Activated T-cell treated with anti-CD3 and anti-CD28 coated beads for 1 hour (primary cell): ENCODE results near the gene SLFN12L.
A peak's percentile ranks its signal among the peaks of the same experiment; 100 is the strongest.
"Not testable (repeated sequence)": the region's sequence is repeated elsewhere in the genome, so short reads cannot be mapped to it uniquely, and the experiment has no call there.

Experiments
- DNase-seq: peaks from one replicate; pipeline ENCODE4 v3.0.0-alpha.2; 2020; ENCODE audit warnings: low read depth

The SLFN12L gene

DNA sequence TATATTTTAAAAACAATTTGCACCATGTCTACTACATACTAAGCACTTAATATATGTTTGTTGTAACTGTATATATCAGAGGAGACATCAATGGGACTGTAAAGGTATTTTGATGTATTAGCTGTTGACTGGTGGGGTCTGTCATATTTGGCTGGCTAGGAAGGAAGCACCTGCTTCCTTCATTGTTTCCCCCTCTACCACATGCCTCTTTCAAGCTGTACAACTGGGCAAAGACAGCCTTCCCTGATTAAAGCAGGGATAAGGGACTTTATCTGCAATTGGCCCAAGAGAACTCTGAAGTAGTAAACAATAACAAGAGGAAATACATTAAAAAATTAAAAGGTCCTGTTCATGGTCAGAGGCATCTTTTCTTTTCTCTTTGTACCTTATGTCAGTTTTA lies 5.5 kb upstream of the SLFN12L start:
- DNase-seq = no peak

- no peak for DNase-seq
Observed at GRCh38 chr17:35541434-35541833, 4.0 kb upstream of the SLFN12L start.

- peak; percentile 27 for DNase-seq
Observed at GRCh38 chr17:35540589-35541404, 3.3 kb upstream of the SLFN12L start.

GRCh38 chr17:35539659-35540026 lies 2.2 kb upstream of the SLFN12L start:
- no peak for DNase-seq

GRCh38 chr17:35536664-35537171 lies 760 bp downstream of the SLFN12L start:
- no peak for DNase-seq

DNA sequence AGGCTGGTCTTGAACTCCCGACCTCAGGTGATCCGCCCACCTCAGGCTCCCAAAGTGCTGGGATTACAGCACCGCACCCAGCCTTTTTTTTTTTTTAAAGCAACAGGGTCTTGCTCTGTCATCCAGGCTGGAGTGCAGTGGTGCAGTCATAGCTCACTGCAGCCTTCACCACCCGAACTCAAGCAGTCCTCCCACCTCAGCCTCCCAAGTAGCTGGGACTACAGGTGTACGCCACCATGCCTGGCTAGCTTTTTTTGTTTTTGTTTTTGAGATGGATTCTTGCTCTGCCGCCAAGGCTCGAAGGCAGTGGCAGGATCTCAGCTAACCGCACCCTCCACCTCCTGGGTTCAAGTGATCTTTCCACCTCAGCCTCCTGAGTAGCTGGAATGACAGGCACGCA lies 2.1 kb downstream of the SLFN12L start:
- not testable (repeated sequence) for DNase-seq

DNA sequence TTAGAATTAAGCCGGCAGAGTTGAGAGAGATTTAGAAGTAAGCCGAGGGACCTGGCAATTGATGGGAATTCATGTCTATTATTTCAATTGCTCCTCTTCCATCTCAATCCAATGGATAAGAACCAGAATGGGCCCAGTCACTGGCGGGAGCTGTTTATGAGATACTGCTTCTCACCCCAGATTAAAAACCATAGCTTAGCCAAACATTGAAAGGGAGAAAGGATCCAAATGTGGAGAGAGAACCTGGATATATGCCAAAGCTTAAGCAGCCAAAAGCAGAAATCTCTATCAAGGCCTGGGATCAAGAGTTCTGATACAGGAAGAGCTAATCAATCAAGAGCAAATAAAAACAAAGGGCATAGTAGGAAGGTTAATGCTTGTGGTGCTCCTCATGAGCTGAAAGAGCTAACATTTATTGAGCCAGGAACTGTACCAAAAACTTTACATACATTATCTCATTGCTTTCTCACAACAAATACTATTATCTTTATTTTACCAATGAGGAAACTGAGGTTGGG lies 2.8 kb downstream of the SLFN12L start:
- no peak for DNase-seq

DNA sequence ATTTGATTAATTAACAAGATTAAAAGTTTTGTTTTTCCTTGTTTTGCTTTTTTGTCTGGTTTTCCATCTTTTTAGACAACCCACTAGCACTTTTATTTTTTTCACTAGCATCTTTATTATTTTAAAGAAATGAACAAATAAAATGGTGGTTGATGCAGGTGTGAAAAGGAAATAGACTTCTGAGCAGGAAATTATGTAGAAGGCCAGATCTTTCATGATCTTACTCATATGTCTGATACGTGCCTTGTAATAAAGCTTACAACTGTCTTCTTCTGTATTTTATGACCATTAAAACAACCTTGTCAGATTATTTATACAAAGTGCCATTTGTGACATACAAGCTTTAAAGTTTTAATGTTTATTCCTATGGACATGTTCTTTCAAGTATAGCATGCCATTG lies 6.3 kb downstream of the SLFN12L start:
- no peak for DNase-seq

DNA sequence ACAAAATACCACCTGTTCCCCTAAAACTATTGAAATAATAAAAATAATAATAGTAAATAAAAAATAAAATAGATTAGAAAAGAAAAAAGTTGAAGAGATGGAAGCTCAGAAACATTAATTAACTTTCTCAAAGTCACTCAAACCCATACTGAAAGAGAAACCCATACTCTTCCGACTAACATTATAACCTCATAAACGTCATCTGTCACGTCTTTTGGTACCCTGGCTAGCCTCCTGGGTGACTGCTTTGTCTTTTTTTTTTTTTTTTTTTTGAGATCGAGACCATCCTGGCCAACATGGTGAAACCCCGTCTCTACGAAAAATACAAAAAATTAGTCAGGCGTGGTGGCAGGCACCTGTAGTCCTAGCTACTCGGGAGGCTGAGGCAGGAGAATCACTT lies 7.6 kb downstream of the SLFN12L start:
- DNase-seq = no peak

GRCh38 chr17:35529326-35529725 lies 8.2 kb downstream of the SLFN12L start:
- DNase-seq = not testable (repeated sequence)

DNA sequence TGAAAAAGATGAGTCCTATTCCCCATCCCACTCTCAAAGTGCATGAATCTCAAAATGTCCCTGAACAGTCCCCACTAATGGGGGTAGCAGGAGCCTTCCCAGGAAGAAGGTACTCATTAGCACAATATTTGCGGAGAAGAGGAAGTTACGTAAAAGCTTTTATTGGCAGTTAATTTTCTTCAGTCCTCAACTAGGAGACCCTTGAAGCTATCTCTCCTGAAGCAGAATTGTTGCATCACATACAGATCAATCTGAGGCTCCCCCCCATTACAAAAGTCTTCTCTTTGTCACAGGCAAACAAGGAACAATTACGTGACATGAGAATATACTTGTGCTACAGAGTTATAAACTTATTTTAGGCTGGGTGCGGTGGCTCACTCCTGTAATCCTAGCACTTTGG lies 14.2 kb downstream of the SLFN12L start:
- DNase-seq = no peak

DNA sequence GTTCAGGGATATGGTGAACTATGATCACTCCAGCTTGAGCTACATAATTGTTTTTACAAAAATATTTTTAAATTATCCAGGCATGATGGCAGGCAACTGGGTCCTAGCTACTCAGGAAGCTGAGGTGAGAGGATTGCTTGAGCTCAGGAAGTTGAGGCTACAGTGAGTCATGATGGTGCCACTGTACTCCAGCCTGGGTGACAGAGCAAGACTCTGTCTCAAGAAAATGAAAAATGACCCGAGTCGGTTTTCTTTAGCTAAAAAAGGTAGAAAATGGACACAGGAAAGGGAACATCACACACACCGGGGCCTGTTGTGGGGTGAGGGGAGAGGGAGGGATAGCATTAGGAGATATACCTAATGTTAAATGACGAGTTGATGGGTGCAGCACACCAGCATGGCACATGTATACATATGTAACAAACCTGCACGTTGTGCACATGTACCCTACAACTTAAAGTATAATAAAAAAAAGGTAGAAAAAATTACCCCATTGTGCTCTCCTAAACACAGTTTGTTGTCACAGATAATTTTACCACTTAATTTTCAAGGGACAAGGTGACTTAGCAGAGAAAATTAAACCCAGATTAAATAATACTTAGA lies 15.7 kb downstream of the SLFN12L start:
- DNase-seq = not testable (repeated sequence)

DNA sequence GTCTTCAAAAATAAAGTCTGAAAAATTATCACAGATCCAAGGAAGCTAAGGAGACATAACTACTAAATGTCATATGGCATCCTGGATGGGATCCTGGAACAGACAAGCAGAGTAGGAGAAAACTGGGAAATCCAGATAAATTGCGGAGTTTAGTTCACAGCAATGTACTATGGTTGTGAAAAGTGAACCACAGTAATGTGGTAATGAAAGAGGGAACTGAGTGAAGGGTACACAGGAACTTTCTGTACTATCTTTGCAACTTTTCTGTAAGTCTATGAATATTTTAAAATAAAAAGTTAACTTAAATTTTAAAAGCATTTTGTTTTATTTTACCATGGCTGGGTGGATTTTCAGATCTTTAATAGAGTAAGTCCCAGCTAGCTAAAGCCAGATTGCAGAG lies 16.3 kb downstream of the SLFN12L start:
- no peak for DNase-seq

GRCh38 chr17:35519906-35520442 lies 17.5 kb downstream of the SLFN12L start:
- DNase-seq = no peak

DNA sequence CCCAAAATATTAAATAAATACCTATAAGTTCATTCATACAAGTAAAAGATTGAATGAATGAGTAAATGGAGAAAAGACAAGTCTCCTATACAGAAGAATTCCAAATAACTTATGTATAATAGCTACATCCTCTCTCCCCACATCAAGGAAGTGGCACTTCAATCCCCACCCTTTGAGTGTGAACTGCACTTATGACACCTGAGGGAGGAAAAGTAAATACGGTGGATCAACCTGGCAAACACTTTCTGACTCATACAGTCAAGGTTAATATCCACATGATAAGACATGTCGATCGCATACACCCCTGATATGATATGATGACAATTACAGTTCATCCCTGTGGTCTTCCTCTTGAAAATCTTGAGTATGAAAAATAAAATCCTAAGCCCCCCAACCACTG lies 18.0 kb downstream of the SLFN12L start:
- DNase-seq = no peak

GRCh38 chr17:35518431-35518830 lies 19.0 kb downstream of the SLFN12L start:
- not testable (repeated sequence) for DNase-seq

GRCh38 chr17:35515027-35515426 lies 22.5 kb downstream of the SLFN12L start:
- no peak for DNase-seq

GRCh38 chr17:35514564-35514963 lies 22.9 kb downstream of the SLFN12L start:
- no peak for DNase-seq

GRCh38 chr17:35510052-35510451 lies 27.4 kb downstream of the SLFN12L start:
- no peak for DNase-seq

DNA sequence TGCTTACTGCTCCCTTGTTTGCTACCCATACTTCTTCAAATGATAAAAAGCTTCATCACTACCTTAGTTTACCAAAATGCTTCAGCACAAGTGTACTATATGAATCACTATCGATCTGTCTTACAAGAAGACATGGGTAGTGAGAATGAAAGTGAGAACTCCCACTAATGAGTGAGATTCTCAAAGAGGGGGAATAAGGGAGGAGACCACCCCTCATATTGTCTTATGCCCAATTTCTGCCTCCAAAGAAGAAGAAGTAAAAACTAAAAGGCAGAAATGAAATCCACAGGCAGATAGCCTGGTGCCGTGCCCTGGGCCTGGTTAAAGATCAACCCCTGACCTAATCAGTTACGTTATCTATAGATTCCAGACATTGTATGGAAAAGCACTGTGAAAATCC lies 29.8 kb downstream of the SLFN12L start:
- not testable (repeated sequence) for DNase-seq

- DNase-seq = no peak
Observed at GRCh38 chr17:35499548-35499947, 37.9 kb downstream of the SLFN12L start.

DNA sequence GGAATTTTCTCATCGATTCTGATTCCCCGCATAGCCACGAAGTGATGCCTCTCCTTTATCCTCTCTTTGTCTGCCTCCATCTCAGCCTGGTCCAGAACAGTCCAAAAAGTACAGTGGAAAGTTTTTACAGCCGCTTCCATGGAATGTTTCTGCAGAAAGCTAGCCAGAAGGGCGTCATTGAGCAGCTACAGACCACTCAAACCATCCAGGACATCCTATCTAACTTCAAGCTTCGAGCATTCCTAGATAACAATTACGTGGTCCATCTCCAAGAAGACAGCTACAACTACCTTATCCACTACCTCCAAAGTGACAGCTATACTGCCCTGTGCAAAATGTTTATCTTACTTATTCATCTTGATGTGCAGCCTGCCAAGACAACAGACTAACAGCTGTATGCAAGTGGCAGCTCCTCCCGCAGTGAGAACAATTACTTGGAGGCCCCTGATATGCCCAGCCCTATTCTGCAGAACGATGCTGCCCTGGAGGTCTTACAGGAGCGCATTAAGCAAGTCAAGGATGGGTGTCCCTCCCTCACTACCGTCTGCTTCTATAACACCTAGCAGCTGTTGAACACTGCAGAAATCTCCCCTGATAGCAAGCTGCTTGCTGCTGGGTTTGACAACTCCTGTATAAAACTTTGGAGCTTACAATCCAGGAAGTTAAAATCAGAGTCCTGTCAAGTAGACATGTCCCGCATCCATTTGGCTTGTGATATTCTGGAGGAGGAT lies 38.9 kb downstream of the SLFN12L start:
- DNase-seq = no peak
